HG03378 (cell line): ENCODE data around the gene GGA1.
"Not testable (repeated sequence)": the region's sequence is repeated elsewhere in the genome, so short reads cannot be mapped to it uniquely, and the experiment has no call there.

Experiments used
- ATAC-seq: cut with Tn5 transposase; IDR thresholded peaks from one replicate; pipeline ENCODE4 v1.9.1; 2021; ENCODE audit warnings: mild to moderate bottlenecking, moderate library complexity; ENCODE audit not compliant: unreplicated experiment

GGA1 gene

GRCh38 chr22:37569921-37570660 lies 38.5 kb upstream of the GGA1 start:
- no peak for ATAC-seq

- ATAC-seq, result no peak
Observed at GRCh38 chr22:37570661-37570976, 38.0 kb upstream of the GGA1 start.

- no peak for ATAC-seq
Observed at GRCh38 chr22:37571258-37571991, 37.2 kb upstream of the GGA1 start.

- ATAC-seq, result no peak
Observed at GRCh38 chr22:37571992-37572373, 36.7 kb upstream of the GGA1 start.

GRCh38 chr22:37575490-37576003 lies 33.1 kb upstream of the GGA1 start:
- ATAC-seq, result no peak

- no peak for ATAC-seq
Observed at GRCh38 chr22:37578002-37578401, 30.6 kb upstream of the GGA1 start.

- ATAC-seq, result no peak
Observed at GRCh38 chr22:37581504-37581903, 27.1 kb upstream of the GGA1 start.

- no peak for ATAC-seq
Observed at GRCh38 chr22:37582526-37582925, 26.1 kb upstream of the GGA1 start.

GRCh38 chr22:37588546-37589215 lies 20.0 kb upstream of the GGA1 start:
- ATAC-seq, result no peak

- ATAC-seq, result no peak
Observed at GRCh38 chr22:37589636-37590035, 19.0 kb upstream of the GGA1 start.

- ATAC-seq, result not testable (repeated sequence)
Observed at GRCh38 chr22:37591081-37591480, 17.6 kb upstream of the GGA1 start.

- ATAC-seq, result no peak
Observed at GRCh38 chr22:37591823-37592404, 16.7 kb upstream of the GGA1 start.

- ATAC-seq, result no peak
Observed at GRCh38 chr22:37594237-37594636, 14.4 kb upstream of the GGA1 start.

GRCh38 chr22:37599153-37599552 lies 9.5 kb upstream of the GGA1 start:
- ATAC-seq, result no peak

- ATAC-seq, result no peak
Observed at GRCh38 chr22:37601203-37601539, 7.5 kb upstream of the GGA1 start.

- no peak for ATAC-seq
Observed at GRCh38 chr22:37601540-37602442, 6.8 kb upstream of the GGA1 start.

- not testable (repeated sequence) for ATAC-seq
Observed at GRCh38 chr22:37602546-37603277, 5.9 kb upstream of the GGA1 start.

- ATAC-seq, result no peak
Observed at GRCh38 chr22:37604074-37604473, 4.6 kb upstream of the GGA1 start.

GRCh38 chr22:37604875-37605274 lies 3.8 kb upstream of the GGA1 start:
- no peak for ATAC-seq
